OCI-LY7 (cell line): ENCODE data around the gene ADCY7. TPM values are rescaled to one million over a fixed set of nuclear protein-coding genes. Genes with fewer than 3 reads are reported as not detected.

Source experiments
- BruUV-seq: library from RNA; stranded (reverse); fragments of 400-500 nt; replicated peaks from 2 replicates; lab custom pipeline; 2021; lab: Mats Ljungman, UMichigan
- CTCF ChIA-PET: fragments of 300-600 bp; sonication (Branson Sonifier 250); formaldehyde crosslinking; loops from one replicate; lab custom pipeline; 2022; ENCODE audit warnings: antibody characterized with exemption; ENCODE audit not compliant: unreplicated experiment; lab: Charles Lee
- POLR2A ChIA-PET: fragments of 300-600 bp; sonication (Branson Sonifier 250); formaldehyde crosslinking; loops from one replicate; lab custom pipeline; 2022; ENCODE audit warnings: antibody characterized with exemption; lab: Charles Lee
- DNase-seq: peaks from one replicate; pipeline ENCODE4 v3.0.0-alpha.2; 2015; ENCODE audit warnings: low spot score
- H2AFZ ChIP-seq: fragments of 200-600 bp; sonication (generic), shearing (Covaris generic); 2 replicates; pipeline ENCODE4 v1.6.1; 2014; ENCODE audit warnings: mild to moderate bottlenecking, antibody characterized with exemption, low read length, moderate library complexity
- H3K27ac ChIP-seq: fragments of 200-600 bp; sonication (generic); 2 replicates; pipeline ENCODE4 v1.5.1; 2014; ENCODE audit warnings: mixed run types, low read depth, mild to moderate bottlenecking, moderate library complexity, low read length, inconsistent platforms; ENCODE audit not compliant: poor library complexity, severe bottlenecking
- H3K36me3 ChIP-seq: fragments of 200-600 bp; sonication (generic); 2 replicates; pipeline ENCODE4 v1.6.1; 2014; ENCODE audit warnings: mild to moderate bottlenecking, antibody characterized with exemption, low read length, moderate library complexity, mixed read lengths; ENCODE audit not compliant: insufficient read depth
- H3K4me1 ChIP-seq: fragments of 200-600 bp; sonication (generic); 2 replicates; pipeline ENCODE4 v1.5.1; 2014; ENCODE audit warnings: mild to moderate bottlenecking, low read length; ENCODE audit not compliant: insufficient read depth, poor library complexity, severe bottlenecking
- H3K4me2 ChIP-seq: fragments of 200-600 bp; sonication (generic); 2 replicates; pipeline ENCODE4 v1.6.1; 2014; ENCODE audit warnings: mild to moderate bottlenecking, low read length
- H3K4me3 ChIP-seq: fragments of 200-600 bp; sonication (generic); 2 replicates; pipeline ENCODE4 v1.5.1; 2014; ENCODE audit warnings: mild to moderate bottlenecking, low read depth, low read length; ENCODE audit not compliant: poor library complexity, severe bottlenecking
- H3K79me2 ChIP-seq: fragments of 200-600 bp; sonication (generic); 2 replicates; pipeline ENCODE4 v1.6.1; 2016; ENCODE audit warnings: low read depth, mild to moderate bottlenecking, low read length, moderate library complexity, mixed read lengths; ENCODE audit not compliant: insufficient read depth
- H3K9me2 ChIP-seq: fragments of 200-600 bp; sonication (generic); 2 replicates; pipeline ENCODE4 v1.6.1; 2016; ENCODE audit warnings: mild to moderate bottlenecking, low read length, mixed read lengths; ENCODE audit not compliant: insufficient read depth
- H3K9me3 ChIP-seq: fragments of 200-600 bp; sonication (generic); 2 replicates; pipeline ENCODE4 v1.6.1; 2014; ENCODE audit warnings: mild to moderate bottlenecking, mixed run types, low read length, mixed read lengths
- H4K20me1 ChIP-seq: fragments of 200-600 bp; sonication (generic); 2 replicates; pipeline ENCODE4 v1.6.1; 2014; ENCODE audit warnings: mild to moderate bottlenecking, antibody characterized with exemption, low read length, moderate library complexity, mixed read lengths; ENCODE audit not compliant: insufficient read depth
- EZH2phosphoT487 ChIP-seq: fragments of 200-600 bp; sonication (generic); IDR thresholded peaks from 2 replicates; pipeline ENCODE4 v1.6.1; 2018; ENCODE audit warnings: low read depth, borderline replicate concordance, mild to moderate bottlenecking, mixed run types, antibody characterized with exemption, low read length, moderate library complexity, mixed read lengths
- intact Hi-C: fragments of 100-400 bp; cut with micrococcal nuclease; formaldehyde crosslinking; loops from one replicate; pipeline ENCODE4 v1.10.0; 2022; ENCODE audit not compliant: unreplicated experiment
- total RNA-seq, 2 experiments: library from RNA; depleted of rRNA in 1 of 2; stranded (reverse); fragments of >200 nt in 1 of 2; shearing (Covaris generic) in 1 of 2; gene quantifications; 2 replicates each; pipeline ENCODE4 v1.2.3, GENCODE V29; 2014 to 2022
- TF ChIP-seq, protein P1 (sequence below): fragments of 200-600 bp; sonication (generic); conservative IDR thresholded peaks from 2 replicates; pipeline ENCODE4 v1.5.1; 2014; ENCODE audit warnings: mild to moderate bottlenecking, antibody characterized with exemption, low read length, moderate library complexity, mixed read lengths

ADCY7 gene
- total RNA-seq, 2 experiments from 2014 or later = 49.9 to 77.7 TPM

- intact Hi-C loops = no loop called here
- Histone ChIP-seq H4K20me1 (no peaks in the 10 kb centered on the region), H3K9me3 (no peaks in the 10 kb centered on the region), H3K9me2 (no peaks in the 10 kb centered on the region), H2AFZ (no peak overlapping the region), H3K79me2 (no peaks in the 10 kb centered on the region), H3K4me1 (no peaks in the 10 kb centered on the region), H3K36me3 (peaks cover 79% of the 10 kb centered on the region), H3K4me3 (no peak overlapping the region), H3K4me2 (no peak overlapping the region), H3K27ac (no peak overlapping the region)
- TF ChIP-seq, protein P1, sequence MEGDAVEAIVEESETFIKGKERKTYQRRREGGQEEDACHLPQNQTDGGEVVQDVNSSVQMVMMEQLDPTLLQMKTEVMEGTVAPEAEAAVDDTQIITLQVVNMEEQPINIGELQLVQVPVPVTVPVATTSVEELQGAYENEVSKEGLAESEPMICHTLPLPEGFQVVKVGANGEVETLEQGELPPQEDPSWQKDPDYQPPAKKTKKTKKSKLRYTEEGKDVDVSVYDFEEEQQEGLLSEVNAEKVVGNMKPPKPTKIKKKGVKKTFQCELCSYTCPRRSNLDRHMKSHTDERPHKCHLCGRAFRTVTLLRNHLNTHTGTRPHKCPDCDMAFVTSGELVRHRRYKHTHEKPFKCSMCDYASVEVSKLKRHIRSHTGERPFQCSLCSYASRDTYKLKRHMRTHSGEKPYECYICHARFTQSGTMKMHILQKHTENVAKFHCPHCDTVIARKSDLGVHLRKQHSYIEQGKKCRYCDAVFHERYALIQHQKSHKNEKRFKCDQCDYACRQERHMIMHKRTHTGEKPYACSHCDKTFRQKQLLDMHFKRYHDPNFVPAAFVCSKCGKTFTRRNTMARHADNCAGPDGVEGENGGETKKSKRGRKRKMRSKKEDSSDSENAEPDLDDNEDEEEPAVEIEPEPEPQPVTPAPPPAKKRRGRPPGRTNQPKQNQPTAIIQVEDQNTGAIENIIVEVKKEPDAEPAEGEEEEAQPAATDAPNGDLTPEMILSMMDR = no peak
- no peak for TF ChIP-seq EZH2phosphoT487
- ChIA-PET POLR2A (no interaction called here), CTCF (no interaction called here)
- BruUV-seq = no TSS peak
- no peak for DNase-seq
Observed at GRCh38 chr16:50291719-50292565, 25.6 kb downstream of the ADCY7 start.

GRCh38 chr16:50292566-50292948 is 26.2 kb downstream of the ADCY7 start:
- peaks cover 79% of the 10 kb centered on the region for H3K36me3 ChIP-seq
- ChIA-PET POLR2A (no interaction called here), CTCF (no interaction called here)
- H3K4me3 ChIP-seq = no peak overlapping the region
- H2AFZ ChIP-seq = no peak overlapping the region
- intact Hi-C loops = no loop called here
- DNase-seq = no peak
- no TSS peak for BruUV-seq
- H3K4me2 ChIP-seq = no peak overlapping the region
- TF ChIP-seq, protein P1 = no peak
- no peak for TF ChIP-seq EZH2phosphoT487
- H4K20me1 ChIP-seq = no peaks in the 10 kb centered on the region
- no peaks in the 10 kb centered on the region for H3K9me3 ChIP-seq
- no peak overlapping the region for H3K27ac ChIP-seq
- no peaks in the 10 kb centered on the region for H3K79me2 ChIP-seq
- H3K4me1 ChIP-seq = no peaks in the 10 kb centered on the region
- H3K9me2 ChIP-seq = no peaks in the 10 kb centered on the region
